ENCODE data around the gene PPP2R5C.

PPP2R5C gene

GRCh38 chr14:101761881-101762529 is 496 bp downstream of the PPP2R5C start:
- in situ Hi-C loops (cut with MboI; ENCODE audit: low pct_unique_long_range_greater_than_20kb, low sequenced_read_pairs, unreplicated experiment): no loop called here
- peak; percentile 71 for DNase-seq (ENCODE audit: low spot score)
- no peak for TF ChIP-seq CTCF (IDR thresholded peaks at IDR 0.05; ENCODE audit: extremely low read depth, insufficient read depth, missing control alignments)

- TF ChIP-seq CTCF (IDR thresholded peaks at IDR 0.05; ENCODE audit: extremely low read depth, insufficient read depth, missing control alignments): no peak
- DNase-seq (ENCODE audit: low spot score): no peak
- in situ Hi-C loops (cut with MboI; ENCODE audit: low pct_unique_long_range_greater_than_20kb, low sequenced_read_pairs, unreplicated experiment): no loop called here
These were observed 1.1 kb downstream of the PPP2R5C start for GRCh38 chr14:101762530-101763101.

DNA sequence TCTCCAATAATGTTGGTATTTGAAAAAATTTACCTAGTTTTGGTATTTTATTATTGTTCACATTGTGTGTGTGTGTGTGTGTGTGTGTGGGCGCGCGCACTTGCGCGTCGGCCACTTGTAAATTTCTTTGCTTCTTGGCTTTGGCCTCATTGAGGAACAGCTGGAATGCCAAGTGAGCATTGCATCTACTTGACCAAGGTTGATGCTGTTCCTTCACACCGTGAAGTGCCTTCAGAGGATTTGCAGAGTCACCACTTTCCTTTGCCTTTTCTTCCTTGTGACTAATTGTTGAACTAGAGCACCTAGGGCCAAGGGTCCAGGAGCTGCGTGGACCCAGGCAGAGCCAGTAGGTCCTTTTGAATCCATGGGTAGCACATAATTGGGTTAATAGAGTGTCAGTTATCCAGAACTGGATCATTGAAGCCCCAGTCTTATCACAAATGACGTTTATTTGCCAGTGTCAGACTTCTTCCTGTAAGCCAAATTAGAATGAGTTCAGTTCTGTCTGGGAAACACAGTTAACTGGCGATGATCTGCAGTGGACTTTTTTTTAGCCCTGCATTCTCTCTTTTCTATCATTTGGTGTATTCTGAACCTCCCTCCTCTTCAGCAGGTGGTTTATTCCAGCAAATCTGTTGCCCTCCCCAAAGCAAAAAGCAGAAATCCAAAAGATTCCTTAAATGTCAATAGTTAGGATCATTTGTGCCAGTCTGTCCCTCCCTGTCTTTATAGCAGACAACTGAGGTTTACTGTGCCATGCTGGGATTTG is 2.6 kb downstream of the PPP2R5C start:
- no peak for DNase-seq (ENCODE audit: low spot score)
- TF ChIP-seq CTCF (IDR thresholded peaks at IDR 0.05; ENCODE audit: extremely low read depth, insufficient read depth, missing control alignments): no peak
- in situ Hi-C loops (cut with MboI; ENCODE audit: low pct_unique_long_range_greater_than_20kb, low sequenced_read_pairs, unreplicated experiment): no loop called here

GRCh38 chr14:101767618-101768362 is 6.3 kb downstream of the PPP2R5C start:
- in situ Hi-C loops (cut with MboI; ENCODE audit: low pct_unique_long_range_greater_than_20kb, low sequenced_read_pairs, unreplicated experiment): no loop called here
- TF ChIP-seq CTCF (IDR thresholded peaks at IDR 0.05; ENCODE audit: extremely low read depth, insufficient read depth, missing control alignments): no peak
- no peak for DNase-seq (ENCODE audit: low spot score)

DNA sequence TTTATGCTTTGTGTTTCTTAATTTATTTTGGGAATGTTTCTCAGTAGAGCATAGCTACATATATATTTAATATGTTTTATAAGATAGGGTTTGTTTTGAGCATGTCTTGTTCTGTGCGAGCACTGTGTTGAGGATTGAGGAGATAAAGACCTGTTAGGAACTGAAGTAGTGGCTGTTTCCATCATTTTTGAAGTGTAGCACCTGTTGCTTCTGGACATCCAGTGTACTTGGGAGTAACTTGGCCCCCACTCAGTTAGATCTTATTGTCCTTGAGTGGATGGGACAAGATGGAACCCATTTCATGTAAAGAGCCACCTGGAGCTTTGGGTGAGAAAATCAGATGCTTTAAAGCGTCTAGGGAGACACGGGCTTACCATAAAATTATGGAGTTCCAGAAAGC is 8.7 kb downstream of the PPP2R5C start:
- in situ Hi-C loops (cut with MboI; ENCODE audit: low pct_unique_long_range_greater_than_20kb, low sequenced_read_pairs, unreplicated experiment): loop anchor here (10.0 kb wide), 1 partner anchor 55 kb away; no protein-coding TSS in a partner anchor
- TF ChIP-seq CTCF (IDR thresholded peaks at IDR 0.05; ENCODE audit: extremely low read depth, insufficient read depth, missing control alignments): no peak
- no peak for DNase-seq (ENCODE audit: low spot score)

DNA sequence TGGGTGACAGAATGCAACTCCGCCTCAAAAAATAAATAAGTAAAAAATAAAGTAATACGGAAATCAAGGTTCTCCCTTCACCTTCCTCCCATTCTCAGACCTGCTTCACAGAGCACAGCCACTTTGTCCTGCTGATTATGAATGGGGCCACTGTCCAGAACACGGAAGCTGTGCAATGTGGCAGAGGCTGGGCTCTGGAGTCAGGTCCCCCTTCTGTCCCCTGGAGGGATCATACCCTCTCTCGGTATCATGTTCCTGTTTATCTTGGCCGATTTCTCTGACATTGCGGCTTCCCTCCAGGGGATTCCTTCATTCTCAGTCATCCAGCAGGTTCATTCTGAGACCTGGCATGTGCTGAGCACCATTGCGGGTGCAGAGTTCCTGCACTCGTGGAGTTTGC is 11.3 kb downstream of the PPP2R5C start:
- TF ChIP-seq CTCF (IDR thresholded peaks at IDR 0.05; ENCODE audit: extremely low read depth, insufficient read depth, missing control alignments): no peak
- no peak for DNase-seq (ENCODE audit: low spot score)
- in situ Hi-C loops (cut with MboI; ENCODE audit: low pct_unique_long_range_greater_than_20kb, low sequenced_read_pairs, unreplicated experiment): loop anchor here (10.0 kb wide), 1 partner anchor 52 kb away; no protein-coding TSS in a partner anchor
